Daoy (cell line): Measurements from ENCODE around the gene NIPAL4. TPM values are rescaled to one million over a fixed set of nuclear protein-coding genes. Genes with fewer than 3 reads are reported as not detected.
A peak's percentile ranks its signal among the peaks of the same experiment; 100 is the strongest.

Experiments used
- DNase-seq: peaks from one replicate; pipeline ENCODE4 v3.0.0-alpha.2; 2015; ENCODE audit warnings: low read depth
- total RNA-seq: library from RNA; depleted of rRNA; stranded (reverse); fragments of >200 nt; shearing (Covaris generic); gene quantifications from 2 replicates; pipeline ENCODE4 v1.2.3, GENCODE V29; 2014; rRNA removed

The NIPAL4 gene
- total RNA-seq, 1 experiment from 2014 or later = 0.51 TPM

DNA sequence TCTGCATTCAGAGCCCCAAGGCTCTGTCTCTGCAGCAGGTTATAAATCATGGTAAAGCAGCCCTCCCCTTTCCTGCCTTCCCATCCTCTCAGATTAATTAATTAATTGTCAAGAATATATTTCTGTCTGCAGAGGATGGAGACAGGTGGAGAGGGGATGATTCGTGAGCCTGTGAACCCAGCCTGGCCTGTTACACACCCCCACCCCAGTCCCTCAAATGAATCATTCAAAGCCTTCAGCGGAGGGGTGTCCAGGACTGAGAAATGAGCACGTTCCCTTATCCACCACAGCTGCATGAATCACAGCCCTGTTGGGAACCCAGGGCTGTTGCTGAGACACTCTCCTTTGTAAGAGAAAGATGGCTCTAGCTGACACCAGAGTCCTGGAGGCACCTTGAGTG, 56.0 kb downstream of the NIPAL4 start:
- DNase-seq = peak; percentile 89

GRCh38 chr5:157516626-157517325, 56.8 kb downstream of the NIPAL4 start:
- peak; percentile 87 for DNase-seq

DNA sequence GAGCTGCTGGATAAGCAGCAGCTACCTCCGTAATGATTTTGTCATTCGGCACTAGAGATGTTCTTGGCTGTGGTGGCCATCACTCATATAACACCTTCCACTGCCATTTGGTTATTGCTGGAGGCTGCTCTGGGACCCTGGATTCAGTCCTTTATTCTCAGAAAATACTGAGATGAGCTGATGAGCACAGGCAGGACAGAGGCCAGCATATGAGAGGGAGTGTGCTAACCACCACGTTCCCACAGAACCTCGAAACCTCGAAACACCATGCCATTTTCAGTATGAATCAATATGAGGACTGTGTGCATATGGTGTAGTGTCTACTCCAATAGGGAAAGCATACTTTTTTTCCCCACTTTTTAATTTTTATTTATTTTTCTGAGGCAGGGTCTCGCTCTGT, 59.0 kb downstream of the NIPAL4 start:
- DNase-seq = no peak

- no peak for DNase-seq
Measured at GRCh38 chr5:157519579-157520253, 59.7 kb downstream of the NIPAL4 start.

DNA sequence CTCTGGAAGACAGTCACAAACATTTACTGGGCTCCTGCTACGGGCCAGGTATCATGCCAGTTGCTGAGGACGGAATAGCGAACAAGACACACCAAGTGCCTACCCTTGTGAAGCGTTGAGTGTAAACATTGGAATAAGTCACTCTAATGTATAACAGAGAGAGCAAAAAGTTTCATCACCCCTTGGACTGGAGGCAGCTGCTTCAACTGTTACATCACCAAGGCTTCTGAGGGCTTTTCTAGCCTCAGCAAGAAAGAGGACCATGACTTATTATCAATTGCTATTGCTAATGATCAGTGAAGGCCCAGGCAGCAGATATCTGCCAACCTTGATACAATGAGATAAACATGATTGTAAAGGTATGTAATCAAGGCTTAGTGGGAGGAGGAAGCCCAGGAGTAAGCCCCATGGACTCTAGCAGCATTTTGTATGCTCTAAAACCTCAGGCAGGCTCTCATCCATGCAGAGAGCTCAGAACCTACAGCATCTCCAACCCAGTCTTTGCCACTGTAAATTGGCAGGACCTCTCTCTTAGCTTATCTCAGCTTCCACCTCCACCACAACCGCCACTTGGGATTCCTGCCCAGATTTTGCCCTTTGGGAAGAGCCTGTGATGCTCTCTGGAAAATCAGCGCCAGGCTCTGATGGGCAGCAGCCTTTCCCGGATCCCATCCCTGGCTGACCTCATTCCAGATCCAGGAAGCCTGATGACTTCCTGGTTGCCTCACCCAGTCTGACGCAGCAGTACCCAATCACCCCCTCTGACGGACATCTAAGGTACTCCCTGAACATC, 61.1 kb downstream of the NIPAL4 start:
- DNase-seq = peak; percentile 41

GRCh38 chr5:157521704-157522029, 61.7 kb downstream of the NIPAL4 start:
- no peak for DNase-seq

DNA sequence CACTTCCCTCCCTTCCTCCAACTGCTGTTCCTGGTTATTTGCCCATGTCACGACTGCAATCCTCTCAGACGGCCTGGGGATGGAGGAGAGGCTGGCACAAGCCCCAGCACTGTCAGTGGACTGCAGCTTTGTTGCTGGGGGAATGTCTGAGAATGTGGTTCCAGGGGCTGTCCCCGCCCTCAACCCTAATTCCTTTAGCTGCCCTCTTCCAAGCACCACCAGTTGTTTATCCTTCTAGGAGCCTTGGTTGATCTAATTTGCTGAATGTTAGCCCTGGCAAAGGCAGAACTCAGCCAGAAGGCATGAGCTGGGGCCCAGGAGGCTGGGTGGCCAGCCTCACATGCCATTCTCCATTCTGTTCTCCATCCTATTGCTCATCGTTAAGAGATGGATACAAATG, 64.0 kb downstream of the NIPAL4 start:
- DNase-seq = no peak

Other genes with a start within 250 kb of the NIPAL4 start
- gene CYFIP2, start 194.1 kb upstream of the NIPAL4 start, total RNA-seq = 7.6 and 8.5 TPM in 2 replicates
- gene ADAM19, start 115.6 kb downstream of the NIPAL4 start, total RNA-seq = 28.9 and 30.8 TPM in 2 replicates
- 0.11 TPM in 1 of 2 replicates, not detected in the other for gene SOX30, start 192.2 kb downstream of the NIPAL4 start, total RNA-seq
- not detected in 2 replicates for gene C5orf52, start 211.3 kb downstream of the NIPAL4 start, total RNA-seq